IPS-15b (cell line): ENCODE results near the gene STAT5A.
"Not testable (repeated sequence)": the region's sequence is repeated elsewhere in the genome, so short reads cannot be mapped to it uniquely, and the experiment has no call there.

ENCODE experiments used
- H3K27me3 ChIP-seq: one replicate; pipeline ENCODE4 v1.6.1; 2013; ENCODE audit warnings: low read length; ENCODE audit not compliant: control insufficient read depth, insufficient read depth
- H3K36me3 ChIP-seq: one replicate; pipeline ENCODE4 v1.6.1; 2013; ENCODE audit warnings: low read length; ENCODE audit not compliant: control insufficient read depth, insufficient read depth
- H3K4me1 ChIP-seq: one replicate; pipeline ENCODE4 v1.6.1; 2013; ENCODE audit warnings: mild to moderate bottlenecking, low read length; ENCODE audit not compliant: control insufficient read depth, insufficient read depth
- H3K4me3 ChIP-seq: one replicate; pipeline ENCODE4 v1.5.1; 2013; ENCODE audit warnings: low read depth, low read length
- H3K9ac ChIP-seq: one replicate; pipeline ENCODE4 v1.6.1; 2013; ENCODE audit warnings: low read depth, mild to moderate bottlenecking, low read length
- H3K9me3 ChIP-seq: one replicate; pipeline ENCODE4 v1.6.1; 2013; ENCODE audit warnings: mild to moderate bottlenecking, low read length; ENCODE audit not compliant: control insufficient read depth, insufficient read depth

STAT5A gene

GRCh38 chr17:42346481-42346880, 58.2 kb downstream of the STAT5A start:
- H3K9ac ChIP-seq = no peak overlapping the region
- peaks cover 12% of the 10 kb centered on the region for H3K36me3 ChIP-seq
- H3K4me3 ChIP-seq = no peak overlapping the region
- H3K9me3 ChIP-seq = no peaks in the 10 kb centered on the region
- peaks cover 10% of the 10 kb centered on the region for H3K4me1 ChIP-seq
- H3K27me3 ChIP-seq = no peaks in the 10 kb centered on the region

DNA sequence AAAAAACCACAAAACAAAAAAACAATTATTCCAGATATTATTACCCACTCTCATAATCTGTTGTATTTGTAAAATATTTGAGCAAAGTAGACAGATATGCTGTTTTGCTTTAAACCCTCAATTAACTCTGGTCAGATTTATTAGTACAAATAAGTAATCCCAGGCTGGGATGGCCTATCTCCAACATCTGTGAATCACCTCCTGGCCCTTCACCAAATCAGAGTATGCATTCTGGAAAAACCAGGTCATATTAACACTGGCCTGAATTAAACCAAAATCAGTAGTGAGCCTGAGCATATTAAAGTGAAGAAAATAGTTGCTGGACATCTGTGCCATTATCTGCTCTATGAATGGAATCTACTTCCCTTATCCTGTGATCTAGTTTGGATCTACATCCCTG, 58.9 kb downstream of the STAT5A start:
- Histone ChIP-seq H3K9me3 (no peaks in the 10 kb centered on the region), H3K27me3 (no peaks in the 10 kb centered on the region), H3K4me1 (peaks cover 10% of the 10 kb centered on the region), H3K36me3 (peaks cover 8% of the 10 kb centered on the region), H3K9ac (no peak overlapping the region), H3K4me3 (no peak overlapping the region)

- peaks cover 5% of the 10 kb centered on the region for H3K36me3 ChIP-seq
- H3K4me3 ChIP-seq = no peak overlapping the region
- H3K27me3 ChIP-seq = no peaks in the 10 kb centered on the region
- no peak overlapping the region for H3K9ac ChIP-seq
- H3K4me1 ChIP-seq = peaks cover 10% of the 10 kb centered on the region
- H3K9me3 ChIP-seq = no peaks in the 10 kb centered on the region
Observed at GRCh38 chr17:42347606-42348005, 59.3 kb downstream of the STAT5A start.

DNA sequence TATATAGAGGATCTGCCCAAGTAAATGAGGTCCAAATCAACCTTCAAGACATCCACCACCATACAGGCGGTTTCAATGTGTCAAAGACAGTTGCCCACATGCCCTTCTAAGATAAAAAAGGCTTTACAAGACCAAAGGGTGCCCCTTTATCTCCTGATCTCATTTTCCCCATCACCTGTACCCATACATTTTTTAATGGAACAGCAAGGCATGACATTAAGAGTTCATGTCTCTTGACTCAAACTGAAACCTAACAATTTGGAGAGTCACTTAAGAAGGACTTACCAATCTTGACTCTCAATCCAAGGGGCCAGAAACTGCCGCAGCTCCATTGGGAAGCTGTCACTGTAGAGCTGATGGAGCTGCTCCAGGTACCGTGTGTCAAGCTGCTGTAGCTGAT, 59.8 kb downstream of the STAT5A start:
- H3K4me3 ChIP-seq = no peak overlapping the region
- H3K9ac ChIP-seq = no peak overlapping the region
- H3K9me3 ChIP-seq = no peaks in the 10 kb centered on the region
- no peaks in the 10 kb centered on the region for H3K27me3 ChIP-seq
- peaks cover 10% of the 10 kb centered on the region for H3K4me1 ChIP-seq
- peaks cover 4% of the 10 kb centered on the region for H3K36me3 ChIP-seq

GRCh38 chr17:42354956-42355843, 66.9 kb downstream of the STAT5A start:
- no peaks in the 10 kb centered on the region for H3K4me1 ChIP-seq
- no peaks in the 10 kb centered on the region for H3K9me3 ChIP-seq
- no peak overlapping the region for H3K4me3 ChIP-seq
- no peak overlapping the region for H3K9ac ChIP-seq
- H3K27me3 ChIP-seq = no peaks in the 10 kb centered on the region
- no peaks in the 10 kb centered on the region for H3K36me3 ChIP-seq

DNA sequence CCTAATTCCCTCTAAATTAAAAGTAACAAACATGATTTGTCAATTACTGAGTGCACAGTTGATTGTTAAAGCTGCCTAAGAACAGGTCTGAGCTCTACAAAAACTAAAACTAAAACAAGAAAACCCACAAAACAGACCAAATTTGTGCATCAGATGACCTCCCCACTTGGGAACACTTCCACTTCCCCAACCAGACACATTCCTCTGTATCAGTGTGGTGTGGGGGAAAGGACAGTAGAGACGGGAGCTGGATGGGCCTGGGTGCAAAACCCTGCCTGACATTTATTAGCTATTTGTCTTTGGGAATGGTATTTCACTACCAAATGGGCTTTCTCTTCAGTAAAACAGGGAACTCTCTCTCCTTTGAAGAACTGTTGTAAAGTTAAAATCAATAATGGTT, 70.1 kb downstream of the STAT5A start:
- Histone ChIP-seq H3K4me3 (no peak overlapping the region), H3K27me3 (no peaks in the 10 kb centered on the region), H3K9ac (no peak overlapping the region), H3K4me1 (peaks cover 12% of the 10 kb centered on the region), H3K36me3 (no peaks in the 10 kb centered on the region), H3K9me3 (no peaks in the 10 kb centered on the region)

GRCh38 chr17:42359133-42359532, 70.8 kb downstream of the STAT5A start:
- Histone ChIP-seq H3K9me3 (no peaks in the 10 kb centered on the region), H3K4me3 (no peak overlapping the region), H3K27me3 (no peaks in the 10 kb centered on the region), H3K4me1 (peaks cover 12% of the 10 kb centered on the region), H3K36me3 (no peaks in the 10 kb centered on the region), H3K9ac (no peak overlapping the region)

DNA sequence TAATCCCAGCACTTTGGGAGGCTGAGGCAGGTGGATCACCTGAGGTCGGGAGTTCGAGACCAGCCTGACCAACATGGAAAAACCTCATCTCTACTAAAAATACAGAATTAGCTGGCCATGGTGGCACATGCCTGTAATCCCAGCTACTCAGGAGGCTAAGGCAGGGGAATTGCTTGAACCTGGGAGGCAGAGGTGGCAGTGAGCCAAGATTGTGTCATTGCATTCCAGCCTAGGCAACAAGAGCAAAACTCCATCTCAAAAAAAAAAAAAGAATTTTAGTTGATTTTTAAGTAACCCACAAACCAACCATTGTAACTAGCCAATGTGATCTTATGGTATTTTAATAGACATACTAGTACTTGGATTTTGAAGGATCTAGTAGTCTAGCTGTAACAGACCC, 72.1 kb downstream of the STAT5A start:
- not testable (repeated sequence) for H3K4me3 ChIP-seq, H3K36me3 ChIP-seq, H3K9ac ChIP-seq, H3K9me3 ChIP-seq, H3K27me3 ChIP-seq
- H3K4me1 ChIP-seq = peaks cover 12% of the 10 kb centered on the region
